HUES6 (cell line): ENCODE measurements around the gene CMTM4.

ENCODE experiments used
- H3K27ac ChIP-seq: 2 replicates; pipeline ENCODE4 v1.7.0; 2013; ENCODE audit warnings: low read depth, mild to moderate bottlenecking, low read length, inconsistent platforms
- H3K27me3 ChIP-seq: 2 replicates; pipeline ENCODE4 v1.6.1; 2013; ENCODE audit warnings: low read length; ENCODE audit not compliant: control insufficient read depth, insufficient read depth
- H3K36me3 ChIP-seq: 2 replicates; pipeline ENCODE4 v1.6.1; 2013; ENCODE audit warnings: low read length; ENCODE audit not compliant: control insufficient read depth, insufficient read depth
- H3K4me1 ChIP-seq: 2 replicates; pipeline ENCODE4 v1.6.1; 2013; ENCODE audit warnings: low read length; ENCODE audit not compliant: control insufficient read depth, insufficient read depth
- H3K4me3 ChIP-seq: 2 replicates; pipeline ENCODE4 v1.5.1; 2013; ENCODE audit warnings: low read depth, low read length
- H3K9ac ChIP-seq: one replicate; pipeline ENCODE4 v1.6.1; 2013; ENCODE audit warnings: mild to moderate bottlenecking, low read length
- H3K9me3 ChIP-seq: 2 replicates; pipeline ENCODE4 v1.6.1; 2013; ENCODE audit warnings: low read depth, low read length; ENCODE audit not compliant: control insufficient read depth, insufficient read depth

CMTM4 gene

GRCh38 chr16:66622863-66623262 lies 73.7 kb downstream of the CMTM4 start:
- Histone ChIP-seq H3K4me3 (no peak overlapping the region), H3K27me3 (no peaks in the 10 kb centered on the region), H3K27ac (no peak overlapping the region), H3K4me1 (peaks cover 17% of the 10 kb centered on the region), H3K9me3 (no peaks in the 10 kb centered on the region), H3K36me3 (peaks cover 40% of the 10 kb centered on the region), H3K9ac (no peak overlapping the region)

- Histone ChIP-seq H3K4me1 (peaks cover 26% of the 10 kb centered on the region), H3K27ac (no peak overlapping the region), H3K4me3 (no peak overlapping the region), H3K36me3 (peaks cover 40% of the 10 kb centered on the region), H3K9me3 (no peaks in the 10 kb centered on the region), H3K9ac (no peak overlapping the region), H3K27me3 (no peaks in the 10 kb centered on the region)
Observed at GRCh38 chr16:66621973-66622372, 74.6 kb downstream of the CMTM4 start.

GRCh38 chr16:66620429-66620795 lies 76.1 kb downstream of the CMTM4 start:
- Histone ChIP-seq H3K9ac (no peak overlapping the region), H3K9me3 (no peaks in the 10 kb centered on the region), H3K36me3 (peaks cover 41% of the 10 kb centered on the region), H3K4me3 (no peak overlapping the region), H3K27ac (no peak overlapping the region), H3K4me1 (peaks cover 34% of the 10 kb centered on the region), H3K27me3 (no peaks in the 10 kb centered on the region)

GRCh38 chr16:66619534-66620428 lies 76.8 kb downstream of the CMTM4 start:
- H3K9ac ChIP-seq, result no peak overlapping the region
- H3K4me3 ChIP-seq, result no peak overlapping the region
- H3K4me1 ChIP-seq, result peaks cover 34% of the 10 kb centered on the region
- no peaks in the 10 kb centered on the region for H3K9me3 ChIP-seq
- H3K27me3 ChIP-seq, result no peaks in the 10 kb centered on the region
- H3K27ac ChIP-seq, result no peak overlapping the region
- peaks cover 46% of the 10 kb centered on the region for H3K36me3 ChIP-seq

GRCh38 chr16:66618588-66619375 lies 77.8 kb downstream of the CMTM4 start:
- Histone ChIP-seq H3K4me3 (no peak overlapping the region), H3K36me3 (peaks cover 56% of the 10 kb centered on the region), H3K4me1 (peaks cover 34% of the 10 kb centered on the region)

GRCh38 chr16:66617728-66618127 lies 78.8 kb downstream of the CMTM4 start:
- Histone ChIP-seq H3K9ac (no peak overlapping the region), H3K36me3 (peaks cover 59% of the 10 kb centered on the region), H3K4me1 (peaks cover 34% of the 10 kb centered on the region), H3K9me3 (peaks cover 7% of the 10 kb centered on the region; the same call in 1 of the 2 replicates), H3K27me3 (no peaks in the 10 kb centered on the region), H3K4me3 (no peak overlapping the region), H3K27ac (no peak overlapping the region)

More at GRCh38 chr16:66618588-66619375, 77.8 kb downstream of the CMTM4 start:
- H3K27ac ChIP-seq, result no peak overlapping the region
- H3K9me3 ChIP-seq, result peaks cover 4% of the 10 kb centered on the region; the same call in 1 of the 2 replicates
- no peaks in the 10 kb centered on the region for H3K27me3 ChIP-seq
- no peak overlapping the region for H3K9ac ChIP-seq

- Histone ChIP-seq H3K27ac (no peak overlapping the region), H3K9me3 (peaks cover 7% of the 10 kb centered on the region; the same call in 1 of the 2 replicates), H3K4me3 (no peak overlapping the region), H3K36me3 (peaks cover 59% of the 10 kb centered on the region), H3K27me3 (no peaks in the 10 kb centered on the region), H3K4me1 (peaks cover 34% of the 10 kb centered on the region), H3K9ac (no peak overlapping the region)
Observed at GRCh38 chr16:66617010-66617434, 79.5 kb downstream of the CMTM4 start.

GRCh38 chr16:66616592-66616991 lies 80.0 kb downstream of the CMTM4 start:
- no peak overlapping the region for H3K4me3 ChIP-seq
- H3K9ac ChIP-seq, result no peak overlapping the region

GRCh38 chr16:66616169-66616568 lies 80.4 kb downstream of the CMTM4 start:
- Histone ChIP-seq H3K27me3 (no peaks in the 10 kb centered on the region), H3K9ac (no peak overlapping the region), H3K9me3 (peaks cover 7% of the 10 kb centered on the region; the same call in 1 of the 2 replicates), H3K36me3 (peaks cover 58% of the 10 kb centered on the region), H3K4me3 (no peak overlapping the region), H3K4me1 (peaks cover 34% of the 10 kb centered on the region), H3K27ac (no peak overlapping the region)

More at GRCh38 chr16:66616592-66616991, 80.0 kb downstream of the CMTM4 start:
- no peak overlapping the region for H3K27ac ChIP-seq
- H3K4me1 ChIP-seq, result peaks cover 34% of the 10 kb centered on the region
- H3K9me3 ChIP-seq, result peaks cover 7% of the 10 kb centered on the region; the same call in 1 of the 2 replicates
- peaks cover 58% of the 10 kb centered on the region for H3K36me3 ChIP-seq
- H3K27me3 ChIP-seq, result no peaks in the 10 kb centered on the region

- no peak overlapping the region for H3K9ac ChIP-seq
- H3K36me3 ChIP-seq, result peaks cover 66% of the 10 kb centered on the region
- H3K27ac ChIP-seq, result no peak overlapping the region
- H3K27me3 ChIP-seq, result no peaks in the 10 kb centered on the region
- H3K4me1 ChIP-seq, result peaks cover 28% of the 10 kb centered on the region
- peaks cover 7% of the 10 kb centered on the region; the same call in 1 of the 2 replicates for H3K9me3 ChIP-seq
- no peak overlapping the region for H3K4me3 ChIP-seq
Observed at GRCh38 chr16:66614161-66614802, 82.3 kb downstream of the CMTM4 start.
